Measurements from ENCODE around the gene MEIKIN. TPM values are rescaled to one million over a fixed set of nuclear protein-coding genes. Genes with fewer than 3 reads are reported as not detected.

Gene MEIKIN
- total RNA-seq, 4 donors from 2014 or later: not detected

DNA sequence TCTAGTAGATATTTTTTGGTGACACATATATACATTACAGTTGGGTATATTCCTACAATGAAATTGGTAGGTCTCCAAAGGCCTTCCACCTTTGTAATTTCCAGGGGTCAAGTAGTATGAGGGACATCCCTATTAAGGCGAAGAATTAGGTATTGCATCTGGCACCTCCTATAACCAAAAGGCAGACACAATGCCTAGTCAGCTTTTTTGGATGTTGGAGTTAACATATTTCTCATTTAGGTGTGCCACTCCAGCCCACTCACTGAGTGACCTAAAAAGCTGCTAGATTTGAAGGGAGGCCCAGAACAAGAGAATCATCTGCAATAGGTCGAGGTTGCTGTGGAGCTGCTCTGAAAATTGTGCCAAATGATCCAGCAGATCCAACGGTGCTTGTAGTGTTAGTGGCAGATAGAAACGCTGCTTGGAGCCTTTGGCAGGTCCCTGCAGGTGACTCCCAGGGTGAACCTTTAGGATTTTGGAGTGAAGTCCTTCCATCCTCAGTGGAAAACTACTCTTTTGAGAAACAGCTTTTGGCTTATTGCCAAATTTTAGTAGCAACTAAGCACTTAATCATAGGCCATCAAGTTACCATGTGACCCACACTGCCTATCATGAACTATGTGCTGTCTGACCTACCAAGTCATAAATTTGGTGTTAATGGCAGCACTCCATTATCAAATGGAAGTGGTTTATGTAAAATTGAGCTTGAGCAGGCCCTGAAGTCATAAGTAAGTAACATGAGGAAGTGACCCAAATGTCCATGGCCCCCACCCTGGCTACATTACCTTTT lies 132.9 kb downstream of the MEIKIN start:
- Histone ChIP-seq H3K4me1 (peaks cover 0 to 4% of the 10 kb centered on the region in 2 donors), H3K9me3 (no peaks in the 10 kb centered on the region), H3K36me3 (no peaks in the 10 kb centered on the region), H3K27me3 (no peaks in the 10 kb centered on the region), H3K4me3 (replicated peaks in 1 of 3) (no peak overlapping the region), H3K27ac (no peak overlapping the region)
- 87 to 93% methylated on average over 4 of the region's 4 CpGs for WGBS, 2 donors
- intact Hi-C loops (cut with DNase I): loop anchor here (10.0 kb wide), 1 partner anchor 192 kb away; no protein-coding TSS in a partner anchor
- no peak for DNase-seq
- TF ChIP-seq, protein P1, sequence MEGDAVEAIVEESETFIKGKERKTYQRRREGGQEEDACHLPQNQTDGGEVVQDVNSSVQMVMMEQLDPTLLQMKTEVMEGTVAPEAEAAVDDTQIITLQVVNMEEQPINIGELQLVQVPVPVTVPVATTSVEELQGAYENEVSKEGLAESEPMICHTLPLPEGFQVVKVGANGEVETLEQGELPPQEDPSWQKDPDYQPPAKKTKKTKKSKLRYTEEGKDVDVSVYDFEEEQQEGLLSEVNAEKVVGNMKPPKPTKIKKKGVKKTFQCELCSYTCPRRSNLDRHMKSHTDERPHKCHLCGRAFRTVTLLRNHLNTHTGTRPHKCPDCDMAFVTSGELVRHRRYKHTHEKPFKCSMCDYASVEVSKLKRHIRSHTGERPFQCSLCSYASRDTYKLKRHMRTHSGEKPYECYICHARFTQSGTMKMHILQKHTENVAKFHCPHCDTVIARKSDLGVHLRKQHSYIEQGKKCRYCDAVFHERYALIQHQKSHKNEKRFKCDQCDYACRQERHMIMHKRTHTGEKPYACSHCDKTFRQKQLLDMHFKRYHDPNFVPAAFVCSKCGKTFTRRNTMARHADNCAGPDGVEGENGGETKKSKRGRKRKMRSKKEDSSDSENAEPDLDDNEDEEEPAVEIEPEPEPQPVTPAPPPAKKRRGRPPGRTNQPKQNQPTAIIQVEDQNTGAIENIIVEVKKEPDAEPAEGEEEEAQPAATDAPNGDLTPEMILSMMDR (IDR thresholded peaks at IDR 0.05): no peak
- no peak for TF ChIP-seq POLR2A (IDR thresholded peaks at IDR 0.05)

DNA sequence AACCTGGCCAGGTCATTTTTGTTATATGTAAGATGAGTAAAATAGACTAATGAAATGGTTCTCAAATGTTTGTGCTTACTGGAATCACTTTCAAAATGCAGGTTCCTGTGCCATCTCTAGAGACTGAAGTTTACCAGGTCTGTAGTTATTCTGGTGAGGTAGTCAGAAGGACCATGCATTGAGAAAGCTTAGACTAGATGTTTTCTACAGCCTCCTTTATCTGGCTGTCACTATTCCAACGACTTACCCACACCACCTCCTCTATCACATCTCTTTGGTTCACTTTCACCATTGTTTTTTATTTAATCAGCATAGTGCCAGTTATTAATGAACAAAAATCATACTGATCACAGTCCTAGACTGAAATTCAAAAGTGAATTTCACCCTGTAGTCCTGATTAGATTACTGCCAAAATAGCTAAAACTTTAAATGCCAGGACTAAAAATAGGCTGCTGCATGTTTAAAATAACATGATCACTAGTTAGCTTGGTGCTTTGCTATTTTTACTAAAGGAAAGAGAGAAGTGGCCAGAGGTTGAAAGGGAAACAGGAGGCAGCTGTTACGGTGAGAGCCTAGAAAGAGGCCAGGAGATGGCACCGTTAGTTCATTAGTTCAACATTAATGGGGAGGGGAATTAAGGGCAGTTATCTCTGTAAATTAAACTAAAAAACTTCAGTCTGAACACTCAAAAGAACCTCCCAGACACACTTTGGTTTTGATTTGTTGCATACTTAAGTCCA lies 134.8 kb downstream of the MEIKIN start:
- intact Hi-C loops (cut with DNase I): loop anchor here (10.0 kb wide), 1 partner anchor 194 kb away; no protein-coding TSS in a partner anchor

DNA sequence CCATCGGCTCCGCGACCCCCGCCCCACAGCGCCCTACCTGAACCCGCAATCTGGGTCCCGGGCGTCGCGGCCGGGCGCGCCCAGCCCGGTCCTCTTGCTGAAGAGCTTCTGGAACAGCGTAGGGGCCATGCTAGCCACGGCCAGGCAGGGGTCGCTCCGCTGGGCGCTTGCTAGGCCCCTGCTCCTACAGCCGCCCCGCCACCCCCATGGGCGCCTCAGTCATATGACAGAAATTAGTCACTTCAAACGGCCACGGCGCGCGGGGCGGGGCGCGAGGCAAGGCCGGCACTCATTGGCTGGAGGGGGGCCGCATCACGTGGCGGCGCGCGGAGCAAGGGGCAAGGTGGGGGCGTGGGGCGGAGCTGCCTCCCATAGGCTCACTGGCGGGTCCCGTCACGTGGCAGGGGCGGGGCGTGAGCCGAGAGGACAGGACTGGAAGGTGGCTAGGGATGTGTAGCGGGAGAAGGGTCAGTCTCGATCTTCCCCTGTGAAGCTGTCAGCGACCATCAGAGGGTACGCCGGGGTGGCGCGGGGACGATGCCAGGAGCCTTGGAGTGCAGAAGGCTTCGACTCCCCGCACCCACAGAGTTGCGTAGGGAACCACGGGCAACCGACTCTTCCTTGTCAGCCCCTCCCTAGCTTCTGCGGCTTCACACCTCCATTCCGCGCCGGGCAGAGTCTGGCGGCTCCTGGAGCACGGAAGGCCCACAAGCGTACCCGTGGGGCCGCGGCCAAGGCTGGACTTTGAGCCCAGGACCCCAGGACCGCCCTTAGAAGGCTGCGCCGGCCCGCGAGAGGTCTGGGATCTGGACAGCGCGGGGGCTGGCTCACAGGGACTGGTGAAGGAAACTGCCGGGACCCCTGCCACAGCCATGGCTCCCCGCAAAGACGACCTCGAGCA lies 148.4 kb downstream of the MEIKIN start, which contains the start of gene FNIP1:
Gene FNIP1, minus strand, starts transcription at position 225 of the 901 bp plus-strand sequence. Its CDS starts 96 bp downstream, at position 129.
- no peaks in the 10 kb centered on the region for H3K9me3 ChIP-seq
- WGBS, 2 donors: 1 to 2% methylated on average over 29 to 52 of the region's 79 CpGs
- peaks cover 6 to 8% of the 10 kb centered on the region in 2 donors for H3K4me1 ChIP-seq
- intact Hi-C loops (cut with DNase I): loop anchor here (10.0 kb wide), 1 partner anchor 162 kb away; the partner anchor contains the start of gene RAPGEF6
- no peaks in the 10 kb centered on the region for H3K36me3 ChIP-seq
- TF ChIP-seq, protein P1 (IDR thresholded peaks at IDR 0.05): no peak
- peak; percentile 88 to 97 for TF ChIP-seq POLR2A (IDR thresholded peaks at IDR 0.05)
- peak within 1 kb of the TSS; percentile 99 to 100 (median 100) for H3K27ac ChIP-seq
- peak within 1 kb of the TSS; percentile 49 to 98 (median 56) for H3K4me3 ChIP-seq (replicated peaks in 1 of 3)
- peak; percentile 100 for DNase-seq
- no peaks in the 10 kb centered on the region for H3K27me3 ChIP-seq

More for the DNA sequence above, 134.8 kb downstream of the MEIKIN start:
- Histone ChIP-seq H3K27ac (peak overlapping the region in 1 of 3 donors; percentile 41), H3K27me3 (no peaks in the 10 kb centered on the region), H3K9me3 (no peaks in the 10 kb centered on the region), H3K4me3 (replicated peaks in 1 of 3) (no peak overlapping the region), H3K36me3 (no peaks in the 10 kb centered on the region), H3K4me1 (peaks cover 0 to 4% of the 10 kb centered on the region in 2 donors)
- TF ChIP-seq, protein P1 (IDR thresholded peaks at IDR 0.05): peak in 2 of 6 experiments; percentile 25 to 36
- TF ChIP-seq POLR2A (IDR thresholded peaks at IDR 0.05): no peak
- DNase-seq: peak in 1 of 2 donors; percentile 7
- 8 to 11% methylated on average over 3 of the region's 3 CpGs for WGBS, 2 donors

DNA sequence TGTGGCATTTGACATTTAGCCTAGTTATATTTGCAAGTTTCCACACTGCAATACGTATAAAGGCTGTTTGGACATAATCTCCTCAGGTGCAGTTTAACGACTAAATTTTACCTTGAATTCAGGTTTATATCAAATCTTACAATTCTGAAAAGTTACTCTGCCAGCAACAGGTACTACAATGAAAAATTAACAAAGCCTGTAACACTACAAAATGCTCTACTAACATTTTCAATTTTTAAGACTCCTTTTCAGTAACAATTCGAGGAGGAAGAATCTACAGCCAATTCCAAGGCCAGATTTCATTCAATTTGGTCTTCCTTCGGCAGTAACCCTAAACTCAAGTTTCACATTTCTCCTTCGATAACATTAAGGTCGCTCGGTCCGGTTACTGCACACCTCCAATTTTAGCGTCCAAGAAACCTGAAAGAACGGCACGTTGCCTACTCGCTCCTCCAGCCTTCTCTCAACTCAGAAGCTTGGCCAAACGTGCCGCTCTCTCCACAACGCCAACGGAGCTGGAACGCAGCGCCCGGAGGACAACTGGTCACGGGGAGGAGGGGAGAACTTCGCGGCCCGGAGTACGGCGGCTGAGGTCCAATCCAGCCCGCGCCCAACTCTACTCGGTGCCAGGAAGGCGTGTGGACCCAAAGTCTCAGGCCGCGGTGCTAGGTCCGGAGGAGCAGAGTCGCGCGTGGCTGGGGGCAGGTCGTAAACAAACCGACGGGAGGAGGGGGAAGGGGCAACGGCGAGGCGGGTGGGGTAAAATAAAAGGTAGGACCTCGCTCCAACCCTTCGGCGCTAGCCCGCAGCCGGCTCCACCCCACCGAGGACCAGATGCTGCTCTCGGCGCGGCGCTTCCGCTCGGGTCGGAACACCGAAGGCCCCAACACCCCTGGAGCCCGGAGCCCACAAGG lies 149.3 kb downstream of the MEIKIN start:
- 1% methylated on average over 41 to 56 of the region's 56 CpGs for WGBS, 2 donors

More for the DNA sequence above, 149.3 kb downstream of the MEIKIN start:
- Histone ChIP-seq H3K4me3 (replicated peaks in 1 of 3) (peak overlapping the region; percentile 49 to 98 (median 56)), H3K9me3 (no peaks in the 10 kb centered on the region), H3K27ac (peak overlapping the region; percentile 99 to 100 (median 100)), H3K27me3 (no peaks in the 10 kb centered on the region), H3K4me1 (peaks cover 6 to 8% of the 10 kb centered on the region in 2 donors), H3K36me3 (no peaks in the 10 kb centered on the region)
- TF ChIP-seq POLR2A (IDR thresholded peaks at IDR 0.05): no peak
- TF ChIP-seq, protein P1 (IDR thresholded peaks at IDR 0.05): no peak
- peak; percentile 85 to 87 for DNase-seq
- intact Hi-C loops (cut with DNase I): loop anchor here (10.0 kb wide), 1 partner anchor 161 kb away; the partner anchor contains the start of gene RAPGEF6
